ENCODE measurements around the gene EPHB1. TPM values are rescaled to one million over a fixed set of nuclear protein-coding genes. Genes with fewer than 3 reads are reported as not detected.

EPHB1 gene
- total RNA-seq, 4 donors from 2014 or later = 11.1 to 14.2 (median 13.0) TPM

- WGBS, 2 donors = 84 to 87% methylated on average over 3 of the region's 3 CpGs
- intact Hi-C loops (cut with DNase I; ENCODE audit: low total_unique reads) = no loop called here
- H3K4me3 ChIP-seq (ENCODE audit: low read depth, poor library complexity, severe bottlenecking) = no peak overlapping the region
- no peak for DNase-seq (ENCODE audit: low spot score in 2 of 2)
- TF ChIP-seq POLR2A (IDR thresholded peaks at IDR 0.05) (no peak), CTCF (IDR thresholded peaks at IDR 0.05) (no peak)
These were observed 463.9 kb downstream of the EPHB1 start for GRCh38 chr3:135258916-135259315.

- no peak for DNase-seq (ENCODE audit: low spot score in 2 of 2)
- TF ChIP-seq POLR2A (IDR thresholded peaks at IDR 0.05) (no peak), CTCF (IDR thresholded peaks at IDR 0.05) (no peak)
- H3K4me3 ChIP-seq (ENCODE audit: low read depth, poor library complexity, severe bottlenecking) = no peak overlapping the region
- WGBS, 2 donors = 73 to 83% methylated on average over 2 of the region's 2 CpGs
- intact Hi-C loops (cut with DNase I; ENCODE audit: low total_unique reads) = no loop called here
These were observed 465.0 kb downstream of the EPHB1 start for GRCh38 chr3:135260025-135260424.

- H3K4me3 ChIP-seq (ENCODE audit: low read depth, poor library complexity, severe bottlenecking) = no peak overlapping the region
- intact Hi-C loops (cut with DNase I; ENCODE audit: low total_unique reads) = no loop called here
- WGBS, 2 donors = 93 to 97% methylated on average over 6 of the region's 6 CpGs
- no peak for DNase-seq (ENCODE audit: low spot score in 2 of 2)
- TF ChIP-seq CTCF (IDR thresholded peaks at IDR 0.05) (no peak), POLR2A (IDR thresholded peaks at IDR 0.05) (no peak)
These were observed 466.2 kb downstream of the EPHB1 start for GRCh38 chr3:135261214-135261775.

GRCh38 chr3:135261916-135262315 lies 466.9 kb downstream of the EPHB1 start:
- DNase-seq (ENCODE audit: low spot score in 2 of 2) = no peak
- WGBS, 2 donors = 96 to 97% methylated on average over 1 of the region's 1 CpG
- TF ChIP-seq CTCF (IDR thresholded peaks at IDR 0.05) (no peak), POLR2A (IDR thresholded peaks at IDR 0.05) (no peak)
- intact Hi-C loops (cut with DNase I; ENCODE audit: low total_unique reads) = no loop called here
- no peak overlapping the region for H3K4me3 ChIP-seq (ENCODE audit: low read depth, poor library complexity, severe bottlenecking)

- H3K4me3 ChIP-seq (ENCODE audit: low read depth, poor library complexity, severe bottlenecking) = no peak overlapping the region
- WGBS, 2 donors = 92 to 97% methylated on average over 4 of the region's 4 CpGs
- TF ChIP-seq CTCF (IDR thresholded peaks at IDR 0.05) = no peak
- no peak for TF ChIP-seq POLR2A (IDR thresholded peaks at IDR 0.05)
- no peak for DNase-seq (ENCODE audit: low spot score in 2 of 2)
- intact Hi-C loops (cut with DNase I; ENCODE audit: low total_unique reads) = no loop called here
These were observed 467.4 kb downstream of the EPHB1 start for GRCh38 chr3:135262441-135262840.

- intact Hi-C loops (cut with DNase I; ENCODE audit: low total_unique reads) = no loop called here
- DNase-seq (ENCODE audit: low spot score in 2 of 2) = no peak
- 80 to 85% methylated on average over 3 of the region's 3 CpGs for WGBS, 2 donors
- no peak for TF ChIP-seq CTCF (IDR thresholded peaks at IDR 0.05)
- TF ChIP-seq POLR2A (IDR thresholded peaks at IDR 0.05) = no peak
- H3K4me3 ChIP-seq (ENCODE audit: low read depth, poor library complexity, severe bottlenecking) = no peak overlapping the region
These were observed 468.3 kb downstream of the EPHB1 start for GRCh38 chr3:135263331-135263730.
